Neuron (in vitro differentiated cells): ENCODE measurements around the gene ALLC.
"Not testable (repeated sequence)": the region's sequence is repeated elsewhere in the genome, so short reads cannot be mapped to it uniquely, and the experiment has no call there.

Experiments
- H2AFZ ChIP-seq: one replicate; pipeline ENCODE4 v1.6.1; 2013; ENCODE audit warnings: low read depth, mild to moderate bottlenecking, inconsistent platforms, low read length, moderate library complexity
- H3K27me3 ChIP-seq: one replicate; pipeline ENCODE4 v1.6.1; 2013; ENCODE audit warnings: low read length; ENCODE audit not compliant: insufficient read depth
- H3K36me3 ChIP-seq: one replicate; pipeline ENCODE4 v1.6.1; 2013; ENCODE audit warnings: low read length; ENCODE audit not compliant: insufficient read depth
- H3K4me1 ChIP-seq: one replicate; pipeline ENCODE4 v1.6.1; 2013; ENCODE audit warnings: low read length; ENCODE audit not compliant: insufficient read depth
- H3K4me3 ChIP-seq: 2 replicates; pipeline ENCODE4 v1.5.1; 2013; ENCODE audit warnings: mild to moderate bottlenecking, low read length, moderate library complexity
- H3K9me3 ChIP-seq: one replicate; pipeline ENCODE4 v1.6.1; 2013; ENCODE audit warnings: low read length

Gene ALLC

DNA sequence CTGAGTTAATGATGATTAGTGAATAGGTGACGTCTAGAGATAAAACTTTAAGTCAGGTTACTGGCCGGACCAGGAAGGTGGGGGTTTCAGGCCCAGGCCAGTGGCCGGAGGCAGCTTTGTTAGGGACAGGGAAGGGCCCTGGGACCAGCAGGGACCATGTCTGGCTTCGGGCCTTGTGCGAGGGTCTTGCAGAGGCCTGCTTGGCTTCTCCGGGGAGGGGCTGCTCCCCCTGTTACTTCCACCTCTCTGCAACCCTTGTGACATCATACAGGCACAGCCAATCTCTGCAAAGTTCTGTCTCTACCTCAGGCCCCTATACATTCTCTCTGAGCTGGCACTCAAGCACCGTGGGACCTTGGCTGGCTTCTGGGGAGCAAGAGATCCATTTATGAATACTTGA lies at the start of gene ALLC:
TSS of gene ALLC (plus strand) at position 320 of the 400 bp plus-strand sequence. CDS start 12,958 bp downstream, outside the sequence.
- Histone ChIP-seq H3K36me3 (no peaks in the 10 kb centered on the region), H3K9me3 (peaks cover 4% of the 10 kb centered on the region), H3K4me3 (no peak within 1 kb of the TSS), H2AFZ (no peak within 1 kb of the TSS), H3K27me3 (no peaks in the 10 kb centered on the region), H3K4me1 (peaks cover 17% of the 10 kb centered on the region)

- H3K9me3 ChIP-seq = no peaks in the 10 kb centered on the region
- no peak overlapping the region for H3K4me3 ChIP-seq
- H3K36me3 ChIP-seq = no peaks in the 10 kb centered on the region
- no peak overlapping the region for H2AFZ ChIP-seq
- no peaks in the 10 kb centered on the region for H3K27me3 ChIP-seq
- peaks cover 6% of the 10 kb centered on the region for H3K4me1 ChIP-seq
Measured at GRCh38 chr2:3608373-3609278, 49.4 kb upstream of the ALLC start.

DNA sequence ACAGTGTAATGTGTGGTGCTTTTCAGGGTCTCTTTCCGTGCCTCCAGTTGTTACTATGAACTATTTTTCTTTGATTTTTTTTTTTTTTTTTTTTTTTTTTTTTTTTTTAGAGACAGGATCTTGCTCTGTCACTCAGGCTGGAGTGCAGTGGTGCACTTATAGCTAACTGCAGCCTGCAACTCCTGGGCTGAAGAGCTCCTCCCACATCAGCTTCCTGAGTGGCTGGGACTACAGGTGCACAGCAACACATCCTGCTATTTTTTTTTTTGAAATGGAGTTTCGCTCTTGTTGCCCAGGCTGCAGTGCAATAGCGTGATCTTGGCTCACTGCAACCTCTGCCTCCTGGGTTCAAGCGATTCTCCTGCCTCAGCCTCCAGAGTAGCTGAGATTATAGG lies 48.7 kb upstream of the ALLC start:
- not testable (repeated sequence) for H2AFZ ChIP-seq, H3K27me3 ChIP-seq, H3K9me3 ChIP-seq, H3K36me3 ChIP-seq, H3K4me1 ChIP-seq, H3K4me3 ChIP-seq

DNA sequence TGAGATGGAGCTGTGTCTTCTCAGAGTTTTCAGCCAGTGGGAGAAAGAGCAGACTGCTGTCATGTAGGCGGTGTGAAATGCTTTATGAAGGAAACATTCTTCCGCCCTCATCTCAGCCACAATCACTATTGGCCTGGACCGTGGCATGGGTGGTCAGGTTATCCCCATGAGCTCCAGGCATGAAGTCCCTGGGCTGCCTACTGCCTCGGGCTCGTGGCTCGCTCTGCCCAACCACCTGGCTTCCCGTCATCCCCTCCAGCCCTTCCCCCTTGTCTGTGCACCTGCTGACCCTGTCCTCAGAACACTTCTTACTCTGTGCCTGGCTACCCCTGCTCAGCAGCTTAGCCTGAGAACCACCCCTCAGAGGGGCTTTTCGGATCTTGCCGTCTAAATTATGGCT lies 47.6 kb upstream of the ALLC start:
- H3K4me3 ChIP-seq = no peak overlapping the region
- H3K27me3 ChIP-seq = no peaks in the 10 kb centered on the region
- no peaks in the 10 kb centered on the region for H3K9me3 ChIP-seq
- H3K4me1 ChIP-seq = peaks cover 6% of the 10 kb centered on the region
- no peaks in the 10 kb centered on the region for H3K36me3 ChIP-seq
- no peak overlapping the region for H2AFZ ChIP-seq

DNA sequence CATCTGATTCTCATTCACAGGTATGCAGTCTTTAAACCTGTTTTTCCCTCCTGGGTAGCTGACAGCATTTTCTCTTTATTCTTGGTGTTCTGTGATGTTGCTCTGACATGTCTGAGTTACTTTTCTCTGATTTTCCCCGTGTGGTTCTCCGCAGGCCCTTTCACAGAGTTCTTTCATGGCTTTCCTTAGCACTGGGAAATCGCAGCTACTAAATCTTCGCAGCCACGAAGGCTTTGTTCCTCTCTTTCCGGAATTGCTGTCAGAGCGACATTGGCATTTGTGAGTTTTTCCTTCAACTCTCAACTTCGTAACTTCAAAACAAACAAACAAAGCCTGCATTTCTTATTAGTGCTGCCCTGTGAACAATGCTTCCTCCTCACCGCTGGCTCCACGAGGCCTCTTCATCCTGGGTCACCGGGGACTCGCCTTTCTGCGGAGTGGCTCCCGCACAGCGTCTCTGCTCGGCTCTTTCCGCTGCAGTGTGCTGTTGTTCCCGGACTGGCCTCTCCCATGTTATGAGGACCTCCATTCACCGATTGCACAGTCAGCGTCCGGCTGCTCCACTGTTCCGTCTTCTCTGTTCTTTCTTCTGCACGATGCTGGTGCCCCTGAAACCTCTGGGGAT lies 47.0 kb upstream of the ALLC start:
- Histone ChIP-seq H3K4me1 (peaks cover 1% of the 10 kb centered on the region), H3K27me3 (no peaks in the 10 kb centered on the region), H3K36me3 (no peaks in the 10 kb centered on the region), H2AFZ (no peak overlapping the region), H3K4me3 (no peak overlapping the region), H3K9me3 (no peaks in the 10 kb centered on the region)

DNA sequence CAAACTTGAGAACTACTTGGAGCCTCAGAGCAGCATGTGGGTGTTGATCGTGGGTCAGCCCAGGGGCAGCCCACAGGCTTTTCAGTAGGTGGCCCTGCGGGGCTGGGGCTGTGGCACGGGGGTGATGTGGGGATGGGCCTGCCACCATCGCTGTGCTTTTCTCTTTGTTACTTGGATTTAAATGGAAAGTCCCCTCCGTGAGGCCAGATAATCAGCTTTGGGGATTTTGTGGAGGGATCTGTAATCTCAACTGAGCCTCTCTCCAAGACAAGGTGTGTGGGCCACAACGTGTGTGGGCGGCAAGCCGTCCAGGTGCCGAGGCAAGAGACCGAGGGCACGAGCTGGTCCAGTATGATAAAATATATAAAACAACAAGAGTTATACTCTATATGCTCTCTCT lies 46.4 kb upstream of the ALLC start:
- H3K27me3 ChIP-seq = no peaks in the 10 kb centered on the region
- no peaks in the 10 kb centered on the region for H3K4me1 ChIP-seq
- no peak overlapping the region for H3K4me3 ChIP-seq
- H3K36me3 ChIP-seq = no peaks in the 10 kb centered on the region
- no peak overlapping the region for H2AFZ ChIP-seq
- no peaks in the 10 kb centered on the region for H3K9me3 ChIP-seq

GRCh38 chr2:3612639-3613523 lies 45.1 kb upstream of the ALLC start:
- Histone ChIP-seq H3K36me3 (no peaks in the 10 kb centered on the region), H3K9me3 (no peaks in the 10 kb centered on the region), H3K4me3 (no peak overlapping the region), H3K27me3 (no peaks in the 10 kb centered on the region), H3K4me1 (no peaks in the 10 kb centered on the region), H2AFZ (no peak overlapping the region)

DNA sequence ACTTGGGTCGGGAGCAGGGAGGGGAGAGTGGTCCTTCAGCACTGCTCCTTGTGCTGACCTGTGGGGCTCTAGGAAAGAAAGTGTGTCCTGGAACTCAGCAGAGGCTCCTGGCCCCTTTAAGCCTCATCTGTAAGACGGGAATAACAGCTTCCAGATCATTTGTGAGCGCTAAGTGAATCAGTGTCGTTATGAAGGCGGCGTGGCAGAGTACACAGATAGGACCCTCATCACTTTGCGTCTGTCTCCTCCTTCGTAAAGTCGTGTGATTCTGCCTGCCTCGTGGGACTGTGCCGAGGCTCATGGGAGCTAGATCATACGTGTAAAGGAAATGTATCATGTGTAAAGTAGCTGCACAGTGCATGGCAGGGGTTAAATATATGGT lies 44.5 kb upstream of the ALLC start:
- Histone ChIP-seq H3K9me3 (no peaks in the 10 kb centered on the region), H3K27me3 (no peaks in the 10 kb centered on the region), H3K4me1 (no peaks in the 10 kb centered on the region), H3K36me3 (no peaks in the 10 kb centered on the region), H3K4me3 (no peak overlapping the region), H2AFZ (no peak overlapping the region)

GRCh38 chr2:3614743-3615142 lies 43.3 kb upstream of the ALLC start:
- H3K4me1 ChIP-seq, H3K36me3 ChIP-seq: not testable (repeated sequence)

GRCh38 chr2:3615541-3616200 lies 42.3 kb upstream of the ALLC start:
- H3K4me3 ChIP-seq, H3K9me3 ChIP-seq, H3K36me3 ChIP-seq, H3K27me3 ChIP-seq, H3K4me1 ChIP-seq, H2AFZ ChIP-seq: not testable (repeated sequence)

More at GRCh38 chr2:3614743-3615142, 43.3 kb upstream of the ALLC start:
- H3K9me3 ChIP-seq, H2AFZ ChIP-seq, H3K27me3 ChIP-seq, H3K4me3 ChIP-seq: not testable (repeated sequence)

- H3K9me3 ChIP-seq, H3K4me3 ChIP-seq, H2AFZ ChIP-seq, H3K36me3 ChIP-seq, H3K27me3 ChIP-seq, H3K4me1 ChIP-seq: not testable (repeated sequence)
Measured at GRCh38 chr2:3616435-3617197, 41.4 kb upstream of the ALLC start.

- no peaks in the 10 kb centered on the region for H3K36me3 ChIP-seq
- H3K4me3 ChIP-seq = no peak overlapping the region
- H3K27me3 ChIP-seq = no peaks in the 10 kb centered on the region
- no peaks in the 10 kb centered on the region for H3K4me1 ChIP-seq
- H3K9me3 ChIP-seq = no peaks in the 10 kb centered on the region
- no peak overlapping the region for H2AFZ ChIP-seq
Measured at GRCh38 chr2:3617198-3617890, 40.7 kb upstream of the ALLC start.
